GM12875 (cell line): ENCODE measurements around the gene REG4.
A peak's percentile ranks its signal among the peaks of the same experiment; 100 is the strongest.
"Not testable (repeated sequence)": the region's sequence is repeated elsewhere in the genome, so short reads cannot be mapped to it uniquely, and the experiment has no call there.

Experiments used
- H3K4me3 ChIP-seq: one replicate; pipeline ENCODE4 v1.5.1; 2011; ENCODE audit warnings: low read depth, low read length, control low read depth
- CTCF ChIP-seq: IDR thresholded peaks from 2 replicates; pipeline ENCODE4 v1.5.1; 2011; ENCODE audit warnings: low read depth, mild to moderate bottlenecking, control low read depth, inconsistent platforms, low read length, moderate library complexity, borderline replicate concordance; ENCODE audit not compliant: insufficient read depth

The REG4 gene

GRCh38 chr1:119811387-119811786 is at the start of gene REG4:
TSS of gene REG4 (minus strand) at chr1:119811460. CDS start at chr1:119808769, 2,691 bp downstream.
- no peak within 1 kb of the TSS for H3K4me3 ChIP-seq
- TF ChIP-seq CTCF = no peak

GRCh38 chr1:119859647-119860046 is 48.4 kb upstream of the REG4 start:
- TF ChIP-seq CTCF = no peak
- no peak overlapping the region for H3K4me3 ChIP-seq

GRCh38 chr1:119858556-119859214 is 47.4 kb upstream of the REG4 start:
- not testable (repeated sequence) for H3K4me3 ChIP-seq

- H3K4me3 ChIP-seq = no peak overlapping the region
- no peak for TF ChIP-seq CTCF
These were observed 46.9 kb upstream of the REG4 start for GRCh38 chr1:119858126-119858525.

- TF ChIP-seq CTCF = no peak
- no peak overlapping the region for H3K4me3 ChIP-seq
These were observed 41.9 kb upstream of the REG4 start for GRCh38 chr1:119853155-119853554.

GRCh38 chr1:119844206-119844605 is 32.9 kb upstream of the REG4 start:
- H3K4me3 ChIP-seq = not testable (repeated sequence)
- TF ChIP-seq CTCF = 0 out of 2 replicates have a peak, but pooled peaks have one; percentile 17

- no peak for TF ChIP-seq CTCF
- H3K4me3 ChIP-seq = no peak overlapping the region
These were observed 30.0 kb upstream of the REG4 start for GRCh38 chr1:119841306-119841705.
